HCT116 (cell line): ENCODE data around the gene LRRC14B. TPM values are rescaled to one million over a fixed set of nuclear protein-coding genes. Genes with fewer than 3 reads are reported as not detected.

ENCODE experiments used
- ATAC-seq: fragments of 200-7000 bp; cut with Tn5 transposase; 2 replicates; pipeline ENCODE4 v1.9.1; 2020; ENCODE audit warnings: mild to moderate bottlenecking, moderate library complexity
- BruUV-seq: library from RNA; stranded (reverse); fragments of 400-500 nt; replicated peaks from 2 replicates; lab custom pipeline; 2021; lab: Mats Ljungman, UMichigan
- CTCF ChIA-PET: fragments of 300-600 bp; sonication (Branson Sonifier 250); formaldehyde crosslinking; loops from one replicate; lab custom pipeline; 2021; ENCODE audit warnings: antibody characterized with exemption; lab: Charles Lee
- POLR2A ChIA-PET: fragments of 300-600, 350-600 bp; sonication (Branson Sonifier 250); formaldehyde crosslinking; loops from one replicate; lab custom pipeline; 2021; ENCODE audit warnings: antibody characterized with exemption; lab: Charles Lee
- RAD21 ChIA-PET, 2 experiments: fragments of 300-600 bp; sonication (Branson Sonifier 250); formaldehyde crosslinking; loops; one replicate each; lab custom pipeline; 2023; ENCODE audit warnings: low total read pairs in 2 of 2; ENCODE audit not compliant: uncharacterized antibody in 2 of 2, unreplicated experiment in 2 of 2, low non-redundant PET in 1 of 2; lab: Charles Lee
- DNase-seq: peaks from one replicate; pipeline ENCODE4 v3.0.0-alpha.2; 2010; ENCODE audit warnings: low read depth, low spot score
- H2AFZ ChIP-seq: fragments of 200-600 bp; shearing (Covaris generic), sonication (generic); 2 replicates; pipeline ENCODE4 v1.6.1; 2017; ENCODE audit warnings: low read depth, mixed run types, mixed read lengths, antibody characterized with exemption, low read length; ENCODE audit not compliant: poor library complexity, severe bottlenecking
- H3K27ac ChIP-seq: 2 replicates; pipeline ENCODE4 v1.5.1; 2012; ENCODE audit warnings: low read depth, low read length
- H3K27me3 ChIP-seq: fragments of 200-600 bp; sonication (generic); 2 replicates; pipeline ENCODE4 v1.6.1; 2016; ENCODE audit warnings: mixed run types, low read length, mixed read lengths; ENCODE audit not compliant: insufficient read depth
- H3K36me3 ChIP-seq, 2 experiments: fragments of 200-500 bp in 1 of 2; fragments of 200-600 bp in 1 of 2; sonication (Bioruptor generic) in 1 of 2; sonication (generic) in 1 of 2; 2 replicates each; pipeline versions ENCODE4 v1.5.1 to v1.6.1; 2014 to 2016; ENCODE audit warnings: low read length in 2 of 2, inconsistent platforms in 1 of 2, mixed read lengths in 1 of 2, mixed run types in 1 of 2; ENCODE audit not compliant: insufficient read depth in 2 of 2, control insufficient read depth in 1 of 2
- H3K4me1 ChIP-seq, 2 experiments: fragments of 200-600 bp in 1 of 2; sonication (generic) in 1 of 2; 2 replicates each; pipeline versions ENCODE4 v1.5.1 to v1.6.1; 2012 to 2017; ENCODE audit warnings: low read length in 2 of 2, inconsistent platforms in 1 of 2, mild to moderate bottlenecking in 1 of 2, mixed read lengths in 1 of 2, mixed run types in 1 of 2, moderate library complexity in 1 of 2; ENCODE audit not compliant: insufficient read depth in 2 of 2, control insufficient read depth in 1 of 2
- H3K4me2 ChIP-seq: fragments of 200-600 bp; sonication (generic); 2 replicates; pipeline ENCODE4 v1.6.1; 2017; ENCODE audit warnings: mixed run types, low read length, mixed read lengths
- H3K4me3 ChIP-seq, 2 experiments: fragments of 200-600 bp in 1 of 2; sonication (generic) in 1 of 2; replicated peaks in 1 of 2; 2 replicates each; pipeline ENCODE4 v1.5.1; 2011 to 2016; ENCODE audit warnings: low read length in 2 of 2, control low read depth in 1 of 2, low read depth in 1 of 2, mild to moderate bottlenecking in 1 of 2, mixed read lengths in 1 of 2, mixed run types in 1 of 2
- H3K79me2 ChIP-seq: fragments of 200-600 bp; sonication (generic); 2 replicates; pipeline ENCODE4 v1.6.1; 2017; ENCODE audit warnings: mild to moderate bottlenecking, mixed run types, low read length, moderate library complexity, mixed read lengths; ENCODE audit not compliant: insufficient read depth
- H3K9ac ChIP-seq: fragments of 200-600 bp; sonication (generic); 2 replicates; pipeline ENCODE4 v1.6.1; 2016; ENCODE audit warnings: low read length, mixed read lengths
- H3K9me2 ChIP-seq: fragments of 200-600 bp; sonication (generic), shearing (Covaris generic); 2 replicates; pipeline ENCODE4 v1.6.1; 2017; ENCODE audit warnings: mixed run types, mild to moderate bottlenecking, moderate library complexity; ENCODE audit not compliant: insufficient read depth
- H3K9me3 ChIP-seq, 2 experiments: fragments of 200-500 bp in 1 of 2; fragments of 200-600 bp in 1 of 2; sonication (Bioruptor generic) in 1 of 2; sonication (generic) in 1 of 2; 2 replicates each; pipeline ENCODE4 v1.6.1; 2014 to 2017; ENCODE audit warnings: low read length in 2 of 2, mixed read lengths in 2 of 2, inconsistent platforms in 1 of 2, low read depth in 1 of 2, mild to moderate bottlenecking in 1 of 2, mixed run types in 1 of 2, moderate library complexity in 1 of 2; ENCODE audit not compliant: control insufficient read depth in 1 of 2, insufficient read depth in 1 of 2
- H4K20me1 ChIP-seq: fragments of 200-600 bp; sonication (generic), shearing (Covaris generic); 2 replicates; pipeline ENCODE4 v1.6.1; 2017; ENCODE audit warnings: mixed run types, mild to moderate bottlenecking, moderate library complexity; ENCODE audit not compliant: insufficient read depth
- CBX3 ChIP-seq: IDR thresholded peaks from 2 replicates; pipeline ENCODE4 v1.6.1; 2012; ENCODE audit warnings: low read depth
- ELF1 ChIP-seq: IDR thresholded peaks from 2 replicates; pipeline ENCODE4 v1.6.1; 2012; ENCODE audit warnings: low read depth, borderline replicate concordance
- EZH2 ChIP-seq: fragments of 200-600 bp; sonication (generic); IDR thresholded peaks from 2 replicates; pipeline ENCODE4 v1.6.1; 2017; ENCODE audit warnings: antibody characterized with exemption, mixed run types
- EZH2phosphoT487 ChIP-seq: fragments of 200-600 bp; IDR thresholded peaks from 2 replicates; pipeline ENCODE4 v1.6.1; 2018; ENCODE audit warnings: antibody characterized with exemption, borderline replicate concordance
- JUND ChIP-seq: IDR thresholded peaks from 2 replicates; pipeline ENCODE4 v1.6.1; 2012
- POLR2A ChIP-seq: IDR thresholded peaks from 2 replicates; pipeline ENCODE4 v1.7.0; 2011; ENCODE audit warnings: borderline replicate concordance; ENCODE audit not compliant: insufficient read depth, insufficient read length; ENCODE audit errors: extremely low read depth
- RAD21 ChIP-seq: IDR thresholded peaks from 2 replicates; pipeline ENCODE4 v1.6.1; 2012; ENCODE audit warnings: low read depth, mild to moderate bottlenecking
- SIN3A ChIP-seq: IDR thresholded peaks from 2 replicates; pipeline ENCODE4 v1.6.1; 2012; ENCODE audit warnings: low read depth
- SP1 ChIP-seq: IDR thresholded peaks from 2 replicates; pipeline ENCODE4 v1.6.1; 2012; ENCODE audit warnings: low read depth
- TCF7L2 ChIP-seq: IDR thresholded peaks from 2 replicates; pipeline ENCODE4 v1.7.0; 2011; ENCODE audit warnings: borderline replicate concordance, inconsistent platforms; ENCODE audit not compliant: insufficient read depth, insufficient read length; ENCODE audit errors: extremely low read depth
- ZFX ChIP-seq: fragments of 450-650 bp; IDR thresholded peaks from 2 replicates; pipeline ENCODE4 v1.6.1; 2017
- intact Hi-C: fragments of 100-400 bp; cut with micrococcal nuclease; formaldehyde crosslinking; loops from 2 replicates; pipeline ENCODE4 v1.10.0; 2022
- total RNA-seq: library from RNA; stranded (reverse); gene quantifications from one replicate; pipeline ENCODE4 v1.2.1, GENCODE V29; 2021; ENCODE audit not compliant: unreplicated experiment
- TF ChIP-seq, protein P1 (sequence below): IDR thresholded peaks from 2 replicates; pipeline ENCODE4 v1.6.1; 2012
- TF ChIP-seq, protein P2 (sequence below): IDR thresholded peaks from 2 replicates; pipeline ENCODE4 v1.6.1; 2012

LRRC14B gene
- total RNA-seq, 1 experiment from 2014 or later: not detected

DNA sequence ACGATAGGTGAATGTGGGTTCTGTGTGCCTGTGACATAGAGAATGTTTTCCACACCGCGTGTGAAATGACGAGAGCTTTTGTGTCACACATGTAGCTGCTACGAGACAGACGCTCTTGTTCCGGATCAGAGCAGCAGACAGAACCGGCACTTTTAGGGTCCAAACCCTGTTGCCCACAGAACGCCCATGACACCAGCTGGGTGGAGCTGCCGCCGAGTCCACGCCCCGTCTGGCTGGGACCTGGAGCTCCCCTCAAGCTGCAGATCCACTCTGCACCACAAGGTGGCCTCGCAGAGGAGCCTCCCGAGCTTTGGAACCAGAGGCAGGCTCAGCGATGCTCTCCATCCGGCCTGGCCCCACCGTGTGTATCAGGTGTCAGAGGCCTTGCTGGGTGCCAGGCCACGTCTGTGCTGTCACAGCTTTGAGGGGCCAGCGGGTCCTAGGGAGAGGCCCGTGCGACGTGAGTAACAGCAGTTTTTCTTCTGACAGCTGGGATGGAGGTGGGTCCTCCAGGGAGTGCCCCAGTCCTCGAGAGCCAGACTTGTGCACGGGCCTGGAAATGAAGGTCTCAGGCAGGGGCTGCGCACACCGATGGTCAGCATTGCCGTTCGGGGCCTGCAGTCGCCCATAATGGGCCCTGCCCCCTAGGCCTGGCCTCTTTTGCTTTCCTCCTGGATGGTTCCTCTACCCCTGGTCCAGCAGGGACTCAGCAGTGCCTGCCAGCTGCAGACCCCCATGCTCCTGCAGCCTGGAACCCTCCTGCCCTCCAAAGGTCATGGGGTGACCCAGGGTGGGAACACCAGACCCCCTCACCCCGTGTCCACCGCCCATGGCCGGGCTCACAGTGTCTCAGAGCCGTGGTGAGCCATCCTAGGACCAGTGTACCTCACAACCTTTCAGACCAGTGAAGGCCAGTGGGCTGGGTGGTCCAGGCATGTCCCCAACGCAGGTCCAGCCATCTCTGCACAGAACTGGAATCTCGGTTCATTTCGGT lies 2.5 kb upstream of the LRRC14B start (continued):
- no peak for TF ChIP-seq JUND

DNA sequence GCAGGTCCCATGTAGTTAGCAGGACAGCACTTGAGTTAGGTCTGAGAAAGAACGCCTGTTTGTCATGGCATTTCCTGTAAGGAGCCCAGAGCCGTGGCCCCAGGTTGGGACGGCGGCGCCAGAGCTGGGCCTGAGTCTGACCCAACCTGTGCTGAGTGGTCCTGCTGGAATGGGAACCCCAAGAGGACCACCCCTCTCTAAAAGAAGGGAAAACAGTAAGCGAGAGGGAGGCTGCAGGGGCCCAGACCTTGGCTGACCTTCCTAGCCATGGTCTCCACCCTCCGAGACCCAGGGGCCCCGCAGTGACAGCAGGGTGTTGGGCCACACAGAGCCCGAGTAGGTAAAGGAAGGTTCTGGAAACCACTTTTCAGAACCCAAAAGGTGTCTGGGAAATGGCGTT lies 1.8 kb upstream of the LRRC14B start:
- intact Hi-C loops: no loop called here
- POLR2A ChIA-PET: no interaction called here
- ATAC-seq (no peak), DNase-seq (no peak)
- no peaks in the 10 kb centered on the region for H3K9me2 ChIP-seq
- no peak overlapping the region for H2AFZ ChIP-seq
- no peak overlapping the region; the same call in 1 of the 2 replicates for H3K27ac ChIP-seq
- H3K4me1 ChIP-seq: peaks cover 5 to 10% of the 10 kb centered on the region in 2 experiments
- TF ChIP-seq, protein P1, sequence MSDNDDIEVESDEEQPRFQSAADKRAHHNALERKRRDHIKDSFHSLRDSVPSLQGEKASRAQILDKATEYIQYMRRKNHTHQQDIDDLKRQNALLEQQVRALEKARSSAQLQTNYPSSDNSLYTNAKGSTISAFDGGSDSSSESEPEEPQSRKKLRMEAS: no peak
- no peak for TF ChIP-seq ZFX
- no peak for TF ChIP-seq SIN3A
- TF ChIP-seq EZH2: no peak
- no peak for TF ChIP-seq EZH2phosphoT487
- no peak for TF ChIP-seq CBX3
- no peak for TF ChIP-seq RAD21
- no peak for TF ChIP-seq POLR2A
- TF ChIP-seq SP1: no peak
- TF ChIP-seq, protein P2, sequence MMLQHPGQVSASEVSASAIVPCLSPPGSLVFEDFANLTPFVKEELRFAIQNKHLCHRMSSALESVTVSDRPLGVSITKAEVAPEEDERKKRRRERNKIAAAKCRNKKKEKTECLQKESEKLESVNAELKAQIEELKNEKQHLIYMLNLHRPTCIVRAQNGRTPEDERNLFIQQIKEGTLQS: no peak
- TF ChIP-seq TCF7L2: no peak
- TF ChIP-seq ELF1: no peak
- TF ChIP-seq, all 23 proteins: peak for 0
- Histone ChIP-seq H3K9me3 (no peaks in the 10 kb centered on the region), H3K36me3 (no peaks in the 10 kb centered on the region), H3K9ac (no peak overlapping the region), H3K4me3 (no peak overlapping the region), H3K4me2 (no peak overlapping the region), H3K79me2 (no peaks in the 10 kb centered on the region), H4K20me1 (no peaks in the 10 kb centered on the region), H3K27me3 (no peaks in the 10 kb centered on the region)
- RAD21 ChIA-PET: no interaction called here
- BruUV-seq: no TSS peak
- CTCF ChIA-PET: no interaction called here
